Lower leg skin (tissue), 4 donors: Measurements from ENCODE around the gene NR1H4. TPM values are rescaled to one million over a fixed set of nuclear protein-coding genes. Genes with fewer than 3 reads are reported as not detected.

Source experiments
- DNase-seq, 2 donors: peaks; one replicate each; pipeline ENCODE4 v3.0.0-alpha.2; 2019; ENCODE audit warnings: low spot score in 2 of 2
- H3K4me3 ChIP-seq: fragments of 200-600 bp; sonication (generic); 2 replicates; pipeline ENCODE4 v1.5.1; 2017; ENCODE audit warnings: mild to moderate bottlenecking, low read depth; ENCODE audit not compliant: poor library complexity, severe bottlenecking
- POLR2A ChIP-seq, 2 donors: fragments of 450-650 bp; IDR thresholded peaks; one replicate each; pipeline ENCODE4 v1.6.1; 2016 to 2017; ENCODE audit warnings: antibody characterized with exemption in 2 of 2, mild to moderate bottlenecking in 1 of 2, moderate library complexity in 1 of 2
- whole genome bisulfite sequencing, 2 donors: methylation state at CpG; one replicate each; pipeline ENCODE4 v1.1.5; 2018; 5-methylcytosine and 5-hydroxymethylcytosine counted together
- intact Hi-C: fragments of 100-400 bp; cut with DNase I; formaldehyde crosslinking; loops from one replicate; pipeline ENCODE4 v1.15.0; 2023; ENCODE audit warnings: low total_unique reads
- total RNA-seq, 4 donors: library from RNA; depleted of rRNA; stranded (reverse); fragments of >200 nt; gene quantifications; one replicate each; pipeline ENCODE4 v1.1.0, GENCODE V29; 2016
- TF ChIP-seq, protein P1 (sequence below), 3 donors: fragments of 450-650 bp; IDR thresholded peaks; one replicate each; pipeline ENCODE4 v1.5.1; 2016; ENCODE audit warnings: antibody characterized with exemption in 3 of 3, mild to moderate bottlenecking in 3 of 3, moderate library complexity in 2 of 3

NR1H4 gene
- total RNA-seq, 4 donors from 2014 or later = not detected

DNA sequence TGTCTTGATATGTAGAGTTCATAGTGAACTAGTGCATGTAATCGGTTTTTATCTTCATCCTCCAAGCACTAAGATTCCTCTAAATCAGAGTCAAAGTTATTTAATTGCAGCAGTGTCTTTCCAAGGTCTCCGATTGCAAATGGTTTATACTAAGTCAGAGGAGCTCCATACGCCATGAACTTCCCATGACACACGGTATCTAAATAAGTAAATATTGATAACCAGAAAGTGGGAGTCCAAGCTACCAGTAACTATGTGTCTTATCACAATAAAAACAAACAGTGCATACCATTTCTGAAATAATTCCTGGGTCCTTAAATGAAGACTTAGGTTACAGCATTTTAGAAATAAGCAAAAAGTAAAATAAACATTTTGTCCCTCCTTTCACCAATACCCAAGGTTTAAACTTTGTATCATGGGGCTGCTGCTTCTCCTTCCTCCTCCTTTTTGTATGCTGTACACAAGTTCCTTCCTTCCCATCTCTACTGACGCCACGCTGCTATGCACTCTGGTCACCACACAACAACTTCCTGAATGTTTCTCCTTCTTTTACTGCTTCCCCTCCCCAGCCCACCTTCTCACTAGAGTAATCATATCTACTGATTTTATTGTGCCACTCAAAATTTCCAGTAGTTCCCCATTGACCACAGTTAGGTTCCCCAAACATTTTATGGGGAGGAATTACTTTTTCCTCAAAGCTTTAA is 10.7 kb downstream of the NR1H4 start:
- no peak for DNase-seq
- intact Hi-C loops = no loop called here

DNA sequence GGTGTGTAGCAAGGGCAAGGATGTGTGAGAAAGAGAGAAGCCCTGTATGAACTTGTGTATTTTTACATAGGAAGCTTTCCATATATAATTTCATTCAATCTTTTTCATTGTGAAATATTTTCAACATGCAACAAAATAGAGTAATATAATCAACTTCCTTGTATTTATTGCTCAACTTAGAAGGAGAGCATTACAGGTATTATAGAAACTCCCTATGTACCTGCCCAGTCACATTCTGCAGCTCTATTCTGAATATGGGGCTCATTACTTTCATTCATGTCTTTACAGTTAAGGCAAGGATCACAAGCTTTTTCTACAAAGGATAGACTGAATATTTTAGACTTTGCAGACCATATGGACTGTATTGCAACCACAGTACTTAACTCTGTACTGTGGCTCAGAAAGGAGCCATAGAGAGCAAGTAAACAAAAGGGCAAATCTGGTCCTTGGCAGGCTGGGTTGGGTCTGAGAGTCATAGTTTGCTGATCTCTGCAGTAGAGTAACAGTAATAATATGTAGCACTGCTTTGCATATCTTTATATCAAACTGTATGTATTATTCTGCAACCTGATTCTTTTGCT is 11.3 kb downstream of the NR1H4 start:
- no peak for DNase-seq
- intact Hi-C loops = no loop called here
- no peak overlapping the region for H3K4me3 ChIP-seq
- TF ChIP-seq POLR2A (IDR thresholded peaks at IDR 0.05) = no peak
- TF ChIP-seq, protein P1, sequence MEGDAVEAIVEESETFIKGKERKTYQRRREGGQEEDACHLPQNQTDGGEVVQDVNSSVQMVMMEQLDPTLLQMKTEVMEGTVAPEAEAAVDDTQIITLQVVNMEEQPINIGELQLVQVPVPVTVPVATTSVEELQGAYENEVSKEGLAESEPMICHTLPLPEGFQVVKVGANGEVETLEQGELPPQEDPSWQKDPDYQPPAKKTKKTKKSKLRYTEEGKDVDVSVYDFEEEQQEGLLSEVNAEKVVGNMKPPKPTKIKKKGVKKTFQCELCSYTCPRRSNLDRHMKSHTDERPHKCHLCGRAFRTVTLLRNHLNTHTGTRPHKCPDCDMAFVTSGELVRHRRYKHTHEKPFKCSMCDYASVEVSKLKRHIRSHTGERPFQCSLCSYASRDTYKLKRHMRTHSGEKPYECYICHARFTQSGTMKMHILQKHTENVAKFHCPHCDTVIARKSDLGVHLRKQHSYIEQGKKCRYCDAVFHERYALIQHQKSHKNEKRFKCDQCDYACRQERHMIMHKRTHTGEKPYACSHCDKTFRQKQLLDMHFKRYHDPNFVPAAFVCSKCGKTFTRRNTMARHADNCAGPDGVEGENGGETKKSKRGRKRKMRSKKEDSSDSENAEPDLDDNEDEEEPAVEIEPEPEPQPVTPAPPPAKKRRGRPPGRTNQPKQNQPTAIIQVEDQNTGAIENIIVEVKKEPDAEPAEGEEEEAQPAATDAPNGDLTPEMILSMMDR (IDR thresholded peaks at IDR 0.05) = no peak

More for the DNA sequence above, 10.7 kb downstream of the NR1H4 start:
- no peak overlapping the region for H3K4me3 ChIP-seq
- no peak for TF ChIP-seq POLR2A (IDR thresholded peaks at IDR 0.05)
- TF ChIP-seq, protein P1 (IDR thresholded peaks at IDR 0.05) = no peak
- 82% methylated on average over 6 of the region's 6 CpGs for WGBS, 2 donors

DNA sequence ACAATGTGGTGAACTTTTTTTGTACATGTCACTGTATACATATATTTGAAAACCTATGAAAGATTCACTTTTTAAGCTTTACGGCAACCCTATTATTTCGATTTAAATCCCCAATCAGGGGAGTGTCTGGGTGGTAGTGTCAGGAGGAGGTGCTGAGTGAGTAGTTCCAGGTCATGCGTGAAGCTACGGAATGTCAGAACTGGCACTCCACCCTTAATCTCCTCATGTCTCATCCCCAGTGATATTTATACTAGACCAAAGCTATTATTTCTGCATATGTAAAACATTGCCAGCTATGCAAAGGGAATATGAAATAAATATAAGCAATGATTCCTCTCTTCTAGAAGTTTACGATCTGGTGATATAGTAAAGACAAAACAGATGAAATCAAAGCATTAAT is 12.3 kb downstream of the NR1H4 start:
- no peak overlapping the region for H3K4me3 ChIP-seq
- 72 to 87% methylated on average over 5 of the region's 5 CpGs for WGBS, 2 donors
- no peak for DNase-seq
- TF ChIP-seq, protein P1 (IDR thresholded peaks at IDR 0.05) = no peak
- TF ChIP-seq POLR2A (IDR thresholded peaks at IDR 0.05) = no peak
- intact Hi-C loops = no loop called here

DNA sequence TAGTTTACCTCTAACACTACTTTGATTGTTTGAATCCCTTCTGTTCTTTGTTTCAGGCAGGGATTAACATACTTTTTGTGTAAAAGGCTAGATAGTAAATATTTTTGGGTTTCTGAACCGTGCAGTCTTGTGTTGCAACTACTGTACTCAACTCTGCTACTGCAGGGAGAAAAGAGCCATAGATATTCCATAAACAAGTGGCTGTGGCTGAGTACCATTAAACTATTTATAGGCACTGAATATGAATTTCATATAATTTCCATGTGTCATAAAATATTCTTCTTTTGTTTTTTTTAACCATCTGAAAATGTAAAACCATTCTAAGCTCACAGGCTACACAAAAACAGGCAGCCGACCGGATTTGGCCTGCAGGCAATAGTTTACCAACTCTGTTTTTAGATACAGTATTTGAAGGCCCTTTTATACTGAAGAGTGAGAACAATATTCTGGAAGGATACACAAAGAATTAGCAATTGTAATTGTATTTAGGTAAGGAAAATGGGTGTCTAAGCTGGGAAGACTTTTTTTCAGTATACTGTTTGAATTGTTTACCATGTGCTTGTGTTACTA is 15.7 kb downstream of the NR1H4 start:
- intact Hi-C loops = no loop called here
- TF ChIP-seq, protein P1 (IDR thresholded peaks at IDR 0.05) = no peak
- TF ChIP-seq POLR2A (IDR thresholded peaks at IDR 0.05) = no peak
- DNase-seq = no peak
- no peak overlapping the region for H3K4me3 ChIP-seq
- WGBS, 2 donors = 49 to 53% methylated on average over 3 of the region's 3 CpGs

DNA sequence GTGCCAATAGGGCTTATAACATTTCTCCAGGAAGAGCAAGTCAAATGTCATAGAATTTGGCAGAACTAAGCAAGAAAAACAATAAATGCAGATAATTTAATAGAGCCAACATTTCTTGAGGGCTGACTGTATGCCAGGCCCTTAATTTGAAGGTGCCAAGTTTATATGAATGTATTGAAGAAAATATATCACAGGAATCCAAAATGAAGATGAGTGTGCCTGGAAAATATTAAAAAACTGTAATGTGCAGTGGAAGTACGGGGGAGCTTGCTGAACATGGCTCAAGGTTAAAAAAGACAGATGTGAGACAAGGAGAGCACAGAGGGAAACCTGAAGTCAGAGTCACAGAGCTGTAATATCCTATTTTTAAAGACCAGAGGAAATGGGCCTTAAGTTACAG is 16.4 kb downstream of the NR1H4 start:
- no peak for TF ChIP-seq POLR2A (IDR thresholded peaks at IDR 0.05)
- TF ChIP-seq, protein P1 (IDR thresholded peaks at IDR 0.05) = no peak
- intact Hi-C loops = no loop called here
- WGBS, 2 donors = 28 to 31% methylated on average over 1 of the region's 1 CpG
- DNase-seq = no peak
- no peak overlapping the region for H3K4me3 ChIP-seq
